CD14-positive monocyte (primary cell): Measurements from ENCODE around the gene GPR65. TPM values are rescaled to one million over a fixed set of nuclear protein-coding genes. Genes with fewer than 3 reads are reported as not detected.
A peak's percentile ranks its signal among the peaks of the same experiment; 100 is the strongest.

Experiments
- DNase-seq, 3 donors: peaks; one replicate each; pipeline ENCODE4 v3.0.0-alpha.2; 2011 to 2022
- H2AFZ ChIP-seq: 2 replicates; pipeline ENCODE4 v1.6.0; 2012; ENCODE audit warnings: mild to moderate bottlenecking, low read depth, low read length, inconsistent platforms; ENCODE audit not compliant: insufficient read depth, poor library complexity, severe bottlenecking
- H3K27ac ChIP-seq, 2 donors: 1 replicate in 1 of 2; 2 replicates in 1 of 2; pipeline ENCODE4 v1.5.1; 2012 to 2013; ENCODE audit warnings: low read length in 2 of 2, control low read depth in 1 of 2, inconsistent platforms in 1 of 2, low read depth in 1 of 2, mild to moderate bottlenecking in 1 of 2
- H3K27me3 ChIP-seq, 2 donors: one replicate each; pipeline versions ENCODE4 v1.6.0 to v1.6.1; 2011 to 2013; ENCODE audit warnings: low read length in 2 of 2; ENCODE audit not compliant: control insufficient read depth in 2 of 2, insufficient read depth in 2 of 2
- H3K36me3 ChIP-seq, 2 donors: replicated peaks in 1 of 2; 1 replicate in 1 of 2; 2 replicates in 1 of 2; pipeline versions ENCODE4 v1.5.1 to v1.6.1; 2012 to 2013; ENCODE audit warnings: low read length in 2 of 2, control low read depth in 1 of 2, inconsistent platforms in 1 of 2, mild to moderate bottlenecking in 1 of 2; ENCODE audit not compliant: insufficient read depth in 2 of 2, control insufficient read depth in 1 of 2
- H3K4me1 ChIP-seq, 2 donors: 1 replicate in 1 of 2; 2 replicates in 1 of 2; pipeline versions ENCODE4 v1.5.1 to v1.6.1; 2012 to 2013; ENCODE audit warnings: low read length in 2 of 2, control low read depth in 1 of 2, inconsistent platforms in 1 of 2, mild to moderate bottlenecking in 1 of 2, moderate library complexity in 1 of 2; ENCODE audit not compliant: insufficient read depth in 2 of 2, control insufficient read depth in 1 of 2
- H3K4me2 ChIP-seq: replicated peaks from 2 replicates; pipeline ENCODE3; 2012; ENCODE audit warnings: low read length, moderate library complexity, mild to moderate bottlenecking; ENCODE audit not compliant: poor library complexity, severe bottlenecking; ENCODE audit errors: extremely low read depth
- H3K4me3 ChIP-seq, 3 experiments: fragments of 200-600 bp in 1 of 3; sonication (generic) in 1 of 3; replicated peaks in 1 of 3; 1 replicate in 2 of 3; 2 replicates in 1 of 3; pipeline ENCODE4 v1.5.1; 2011 to 2013; ENCODE audit warnings: low read length in 3 of 3, mild to moderate bottlenecking in 3 of 3, control low read depth in 2 of 3, low read depth in 2 of 3, inconsistent platforms in 1 of 3, moderate library complexity in 1 of 3
- H3K79me2 ChIP-seq: 2 replicates; pipeline ENCODE4 v1.6.0; 2012; ENCODE audit warnings: mild to moderate bottlenecking, control low read depth, inconsistent platforms, low read length, moderate library complexity; ENCODE audit not compliant: insufficient read depth
- H3K9ac ChIP-seq: 2 replicates; pipeline ENCODE4 v1.6.0; 2017; ENCODE audit warnings: low read length, mild to moderate bottlenecking; ENCODE audit not compliant: insufficient read depth, poor library complexity, severe bottlenecking
- H3K9me3 ChIP-seq, 2 donors: replicated peaks in 1 of 2; 1 replicate in 1 of 2; 2 replicates in 1 of 2; pipeline versions ENCODE4 v1.5.1 to v1.6.1; 2012 to 2013; ENCODE audit warnings: low read length in 2 of 2, control low read depth in 1 of 2; ENCODE audit not compliant: control insufficient read depth in 1 of 2, insufficient read depth in 1 of 2
- H4K20me1 ChIP-seq: 2 replicates; pipeline ENCODE4 v1.6.0; 2012; ENCODE audit warnings: mild to moderate bottlenecking, low read length, control low read depth, moderate library complexity; ENCODE audit not compliant: insufficient read depth
- H3K27ac Mint-ChIP-seq, 7 donors: one replicate each; pipeline ENCODE4 v1.8.0; 2020; ENCODE audit warnings: mild to moderate bottlenecking in 7 of 7, mixed read lengths in 7 of 7, moderate library complexity in 6 of 7, inconsistent platforms in 2 of 7
- H3K27me3 Mint-ChIP-seq, 3 donors: one replicate each; pipeline ENCODE4 v1.8.0; 2021 to 2022; ENCODE audit warnings: low read depth in 3 of 3, mild to moderate bottlenecking in 3 of 3, mixed read lengths in 3 of 3, moderate library complexity in 3 of 3, inconsistent platforms in 1 of 3
- H3K36me3 Mint-ChIP-seq, 2 donors: one replicate each; pipeline ENCODE4 v1.8.0; 2020; ENCODE audit warnings: mixed read lengths in 2 of 2, inconsistent platforms in 1 of 2, mild to moderate bottlenecking in 1 of 2
- H3K4me1 Mint-ChIP-seq: one replicate; pipeline ENCODE4 v1.8.0; 2020; ENCODE audit warnings: mild to moderate bottlenecking, mixed read lengths
- H3K4me3 Mint-ChIP-seq, 2 donors: one replicate each; pipeline ENCODE4 v1.8.0; 2020; ENCODE audit warnings: mild to moderate bottlenecking in 2 of 2, mixed read lengths in 2 of 2, moderate library complexity in 1 of 2
- H3K9me3 Mint-ChIP-seq, 7 donors: one replicate each; pipeline ENCODE4 v1.8.0; 2020 to 2022; ENCODE audit warnings: mixed read lengths in 7 of 7, mild to moderate bottlenecking in 6 of 7, moderate library complexity in 6 of 7, inconsistent platforms in 2 of 7
- WGBS: methylation state at CpG from one replicate; pipeline ENCODE4 v1.1.5; 2013; ENCODE audit warnings: missing lambda C conversion rate; ENCODE audit not compliant: insufficient coverage; 5-methylcytosine and 5-hydroxymethylcytosine counted together
- intact Hi-C, 2 donors: fragments of 100-400 bp; cut with micrococcal nuclease; formaldehyde crosslinking; loops; one replicate each; pipeline versions ENCODE4 v1.15.0 to v1.15.1; 2023
- polyA plus RNA-seq, 3 donors: library from polyadenylated mRNA; depleted of rRNA in 1 of 3; unstranded in 2 of 3; stranded (reverse) in 1 of 3; fragments of 300-500 nt in 2 of 3; fragments of >200 nt in 1 of 3; fragmentation: Illumina TruSeq in 2 of 3; gene quantifications; 1 replicate in 2 of 3; 2 replicates in 1 of 3; pipeline ENCODE4 v1.2.3, GENCODE V29; 2012 to 2021
- TF ChIP-seq, protein P1 (sequence below): fragments of 200-600 bp; IDR thresholded peaks from one replicate; pipeline ENCODE4 v1.8.0; 2022; ENCODE audit warnings: antibody characterized with exemption, mild to moderate bottlenecking

GPR65 gene
- polyA plus RNA-seq, 3 donors = 15.5 to 33.3 (median 20.6) TPM

DNA sequence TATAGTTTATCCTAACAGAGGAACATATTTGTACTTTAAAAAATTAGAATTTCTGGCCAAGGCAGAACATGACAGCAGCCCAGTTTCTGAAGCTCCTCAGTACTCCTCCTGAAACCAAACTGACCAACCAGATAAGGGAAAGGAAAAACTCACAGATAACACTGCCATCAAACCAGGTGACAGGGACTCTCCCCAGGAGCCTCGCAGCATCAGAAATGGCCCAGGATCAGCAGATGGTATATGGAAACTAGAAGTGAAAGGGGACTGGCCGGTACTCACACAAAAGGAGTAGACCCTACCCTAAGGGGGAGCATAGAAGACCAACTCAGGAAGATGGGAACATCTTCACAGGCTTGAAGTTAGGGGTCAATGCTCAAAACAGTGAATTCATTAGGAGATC, 33.9 kb upstream of the GPR65 start:
- no peaks in the 10 kb centered on the region for H3K27me3 ChIP-seq
- H4K20me1 ChIP-seq = no peaks in the 10 kb centered on the region
- no peaks in the 10 kb centered on the region for H3K9me3 ChIP-seq
- DNase-seq = no peak
- Mint-ChIP-seq H3K27ac (peak overlapping the region in 3 of 7 donors; percentile 9 to 21 (median 13)), H3K36me3 (peaks cover 69 to 74% of the 10 kb centered on the region in 2 donors), H3K4me3 (no peak overlapping the region), H3K27me3 (no peaks in the 10 kb centered on the region), H3K9me3 (peaks cover 0 to 3% (median 0%) of the 10 kb centered on the region in 7 donors), H3K4me1 (no peaks in the 10 kb centered on the region)
- no peaks in the 10 kb centered on the region for H3K79me2 ChIP-seq
- no peak overlapping the region for H3K27ac ChIP-seq
- no CpG with 5 or more reads among the region's 2 CpGs for WGBS
- no peaks in the 10 kb centered on the region for H3K4me1 ChIP-seq
- no peak overlapping the region for H2AFZ ChIP-seq
- intact Hi-C loops = no loop called here
- no peak overlapping the region for H3K4me3 ChIP-seq
- H3K9ac ChIP-seq = no peak overlapping the region
- H3K4me2 ChIP-seq = no peak overlapping the region
- H3K36me3 ChIP-seq = peaks cover 60 to 83% of the 10 kb centered on the region in 2 donors
- TF ChIP-seq, protein P1, sequence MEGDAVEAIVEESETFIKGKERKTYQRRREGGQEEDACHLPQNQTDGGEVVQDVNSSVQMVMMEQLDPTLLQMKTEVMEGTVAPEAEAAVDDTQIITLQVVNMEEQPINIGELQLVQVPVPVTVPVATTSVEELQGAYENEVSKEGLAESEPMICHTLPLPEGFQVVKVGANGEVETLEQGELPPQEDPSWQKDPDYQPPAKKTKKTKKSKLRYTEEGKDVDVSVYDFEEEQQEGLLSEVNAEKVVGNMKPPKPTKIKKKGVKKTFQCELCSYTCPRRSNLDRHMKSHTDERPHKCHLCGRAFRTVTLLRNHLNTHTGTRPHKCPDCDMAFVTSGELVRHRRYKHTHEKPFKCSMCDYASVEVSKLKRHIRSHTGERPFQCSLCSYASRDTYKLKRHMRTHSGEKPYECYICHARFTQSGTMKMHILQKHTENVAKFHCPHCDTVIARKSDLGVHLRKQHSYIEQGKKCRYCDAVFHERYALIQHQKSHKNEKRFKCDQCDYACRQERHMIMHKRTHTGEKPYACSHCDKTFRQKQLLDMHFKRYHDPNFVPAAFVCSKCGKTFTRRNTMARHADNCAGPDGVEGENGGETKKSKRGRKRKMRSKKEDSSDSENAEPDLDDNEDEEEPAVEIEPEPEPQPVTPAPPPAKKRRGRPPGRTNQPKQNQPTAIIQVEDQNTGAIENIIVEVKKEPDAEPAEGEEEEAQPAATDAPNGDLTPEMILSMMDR = no peak

DNA sequence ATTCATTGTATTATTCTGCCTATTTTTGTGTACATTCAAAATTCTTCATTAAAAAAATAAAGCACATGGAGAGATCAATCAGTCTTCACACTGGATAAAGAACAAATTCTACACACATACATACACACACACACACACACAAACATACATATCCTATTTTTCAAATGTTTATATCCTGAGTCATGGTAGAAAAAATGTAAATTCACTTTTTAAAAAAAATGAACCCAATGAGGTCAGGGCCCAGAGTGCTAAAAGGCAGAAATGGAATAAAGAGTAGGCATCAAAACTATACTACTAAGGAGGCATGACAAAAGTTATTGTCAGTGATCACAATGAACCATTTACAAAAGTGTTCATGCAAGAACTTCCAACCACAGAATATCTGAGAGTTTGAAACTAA, 29.3 kb upstream of the GPR65 start:
- no peak overlapping the region for H2AFZ ChIP-seq
- no peaks in the 10 kb centered on the region for H3K79me2 ChIP-seq
- Mint-ChIP-seq H3K27me3 (no peaks in the 10 kb centered on the region), H3K4me3 (no peak overlapping the region), H3K36me3 (peaks cover 63 to 82% of the 10 kb centered on the region in 2 donors), H3K27ac (peak overlapping the region in 1 of 7 donors; percentile 27), H3K9me3 (peaks cover 0 to 3% (median 0%) of the 10 kb centered on the region in 7 donors), H3K4me1 (no peaks in the 10 kb centered on the region)
- H3K27ac ChIP-seq = no peak overlapping the region
- no peak for DNase-seq
- H3K4me3 ChIP-seq = no peak overlapping the region
- H3K9ac ChIP-seq = no peak overlapping the region
- TF ChIP-seq, protein P1 = no peak
- intact Hi-C loops = no loop called here
- H3K9me3 ChIP-seq = no peaks in the 10 kb centered on the region
- no peak overlapping the region for H3K4me2 ChIP-seq
- H3K36me3 ChIP-seq = peaks cover 49 to 88% of the 10 kb centered on the region in 2 donors
- H3K27me3 ChIP-seq = no peaks in the 10 kb centered on the region
- H4K20me1 ChIP-seq = no peaks in the 10 kb centered on the region
- no peaks in the 10 kb centered on the region for H3K4me1 ChIP-seq
